Measurements from ENCODE around the gene IFRD2. TPM values are rescaled to one million over a fixed set of nuclear protein-coding genes. Genes with fewer than 3 reads are reported as not detected.
"Not testable (repeated sequence)": the region's sequence is repeated elsewhere in the genome, so short reads cannot be mapped to it uniquely, and the experiment has no call there.

The IFRD2 gene
- total and polyA plus RNA-seq, 7 donors: 24.5 to 73.1 (median 51.8) TPM

DNA sequence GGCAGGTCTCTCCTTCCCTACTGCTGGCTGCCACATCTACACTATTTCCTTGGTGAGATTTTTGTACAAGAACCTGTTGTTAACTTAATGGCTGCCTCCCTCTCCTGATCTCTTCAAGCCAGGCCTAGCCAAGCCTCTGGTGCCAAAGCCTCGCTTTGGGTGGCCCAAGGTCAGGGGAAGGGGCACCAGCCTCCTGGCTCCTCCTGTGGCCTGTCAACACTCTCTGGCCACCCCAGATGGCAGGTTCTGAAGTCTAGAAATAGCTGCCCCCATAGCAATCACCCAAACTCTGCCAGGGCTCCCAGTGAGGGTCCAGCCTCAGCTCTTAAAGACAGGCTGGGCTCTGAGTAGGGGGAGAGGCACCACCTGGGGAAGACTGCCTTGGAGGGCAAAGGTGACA lies 5.0 kb downstream of the IFRD2 start:
- no peak for DNase-seq
- 92 to 100% methylated on average over 1 of the region's 1 CpG for WGBS, 2 donors
- no peak overlapping the region for H3K27ac ChIP-seq
- H3K27me3 ChIP-seq: no peaks in the 10 kb centered on the region
- H3K4me3 ChIP-seq: no peak overlapping the region
- TF ChIP-seq POLR2AphosphoS5 (IDR thresholded peaks at IDR 0.05) (no peak), POLR2A (IDR thresholded peaks at IDR 0.05) (no peak), EP300 (IDR thresholded peaks at IDR 0.05) (no peak)
- TF ChIP-seq, protein P1, sequence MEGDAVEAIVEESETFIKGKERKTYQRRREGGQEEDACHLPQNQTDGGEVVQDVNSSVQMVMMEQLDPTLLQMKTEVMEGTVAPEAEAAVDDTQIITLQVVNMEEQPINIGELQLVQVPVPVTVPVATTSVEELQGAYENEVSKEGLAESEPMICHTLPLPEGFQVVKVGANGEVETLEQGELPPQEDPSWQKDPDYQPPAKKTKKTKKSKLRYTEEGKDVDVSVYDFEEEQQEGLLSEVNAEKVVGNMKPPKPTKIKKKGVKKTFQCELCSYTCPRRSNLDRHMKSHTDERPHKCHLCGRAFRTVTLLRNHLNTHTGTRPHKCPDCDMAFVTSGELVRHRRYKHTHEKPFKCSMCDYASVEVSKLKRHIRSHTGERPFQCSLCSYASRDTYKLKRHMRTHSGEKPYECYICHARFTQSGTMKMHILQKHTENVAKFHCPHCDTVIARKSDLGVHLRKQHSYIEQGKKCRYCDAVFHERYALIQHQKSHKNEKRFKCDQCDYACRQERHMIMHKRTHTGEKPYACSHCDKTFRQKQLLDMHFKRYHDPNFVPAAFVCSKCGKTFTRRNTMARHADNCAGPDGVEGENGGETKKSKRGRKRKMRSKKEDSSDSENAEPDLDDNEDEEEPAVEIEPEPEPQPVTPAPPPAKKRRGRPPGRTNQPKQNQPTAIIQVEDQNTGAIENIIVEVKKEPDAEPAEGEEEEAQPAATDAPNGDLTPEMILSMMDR (IDR thresholded peaks at IDR 0.05): no peak
- H3K36me3 ChIP-seq: peaks cover 15 to 44% (median 29%) of the 10 kb centered on the region in 4 donors
- H3K9me3 ChIP-seq: no peaks in the 10 kb centered on the region
- peaks cover 0 to 19% (median 15%) of the 10 kb centered on the region in 4 donors for H3K4me1 ChIP-seq
- intact Hi-C loops (cut with DNase I): no loop called here

GRCh38 chr3:50286322-50287227 lies 5.7 kb downstream of the IFRD2 start:
- no peak for DNase-seq
- intact Hi-C loops (cut with DNase I): no loop called here
- WGBS, 2 donors: 87 to 92% methylated on average over 28 of the region's 28 CpGs
- Histone ChIP-seq H3K4me3 (no peak overlapping the region), H3K9me3 (no peaks in the 10 kb centered on the region), H3K27me3 (no peaks in the 10 kb centered on the region), H3K27ac (no peak overlapping the region), H3K36me3 (peaks cover 15 to 44% (median 29%) of the 10 kb centered on the region in 4 donors), H3K4me1 (peaks cover 0 to 15% (median 14%) of the 10 kb centered on the region in 4 donors)
- TF ChIP-seq POLR2AphosphoS5 (IDR thresholded peaks at IDR 0.05): no peak
- TF ChIP-seq POLR2A (IDR thresholded peaks at IDR 0.05): no peak
- TF ChIP-seq, protein P1 (IDR thresholded peaks at IDR 0.05): no peak
- no peak for TF ChIP-seq EP300 (IDR thresholded peaks at IDR 0.05)

DNA sequence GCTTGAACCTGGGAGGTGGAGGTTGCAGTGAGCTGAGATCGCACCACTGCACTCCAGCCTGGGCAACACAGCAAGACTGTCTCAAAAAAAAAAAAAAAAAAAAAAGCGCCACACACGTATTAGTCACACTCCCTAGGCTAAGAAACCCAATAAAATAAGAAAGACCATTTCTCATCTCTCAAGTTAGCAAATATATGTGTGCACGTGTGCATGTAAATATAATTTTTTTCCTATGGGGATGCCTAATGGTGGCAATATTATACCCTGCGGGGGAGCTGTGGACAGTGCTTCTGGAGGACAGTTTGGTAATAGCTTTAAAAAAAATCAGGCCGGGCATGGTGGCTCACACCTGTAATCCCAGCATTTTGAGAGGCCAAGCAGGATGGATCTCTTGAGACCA lies 8.1 kb downstream of the IFRD2 start:
- intact Hi-C loops (cut with DNase I); H3K4me1 ChIP-seq; H3K4me3 ChIP-seq; DNase-seq; H3K9me3 ChIP-seq; H3K27me3 ChIP-seq; H3K27ac ChIP-seq: not testable (repeated sequence)
- H3K36me3 ChIP-seq: peaks cover 11 to 29% (median 17%) of the 10 kb centered on the region in 4 donors
- WGBS, 2 donors: 75 to 91% methylated on average over 6 of the region's 6 CpGs

GRCh38 chr3:50279255-50280016 lies 12.8 kb downstream of the IFRD2 start:
- Histone ChIP-seq H3K27me3 (peaks cover 0 to 14% (median 0%) of the 10 kb centered on the region in 3 donors), H3K36me3 (peaks cover 0 to 11% (median 0%) of the 10 kb centered on the region in 4 donors), H3K9me3 (no peaks in the 10 kb centered on the region), H3K4me3 (no peak overlapping the region), H3K27ac (peak overlapping the region in 2 of 4 donors; percentile 22 to 27), H3K4me1 (peaks cover 0 to 12% (median 5%) of the 10 kb centered on the region in 4 donors)
- intact Hi-C loops (cut with DNase I): no loop called here
- TF ChIP-seq, protein P1 (IDR thresholded peaks at IDR 0.05): no peak
- TF ChIP-seq POLR2AphosphoS5 (IDR thresholded peaks at IDR 0.05) (no peak), POLR2A (IDR thresholded peaks at IDR 0.05) (no peak), EP300 (IDR thresholded peaks at IDR 0.05) (no peak)
- DNase-seq: no peak
- WGBS, 2 donors: 90 to 91% methylated on average over 8 of the region's 8 CpGs

- H3K27ac ChIP-seq: peak within 1 kb of the TSS in 2 of 4 donors; percentile 22 to 27
- H3K9me3 ChIP-seq: no peaks in the 10 kb centered on the region
- no peak within 1 kb of the TSS for H3K4me3 ChIP-seq
- H3K36me3 ChIP-seq: peaks cover 0 to 11% (median 0%) of the 10 kb centered on the region in 4 donors
- H3K27me3 ChIP-seq: peaks cover 0 to 16% (median 0%) of the 10 kb centered on the region in 3 donors
- intact Hi-C loops (cut with DNase I): no loop called here
- TF ChIP-seq, protein P1 (IDR thresholded peaks at IDR 0.05): no peak
- no peak for TF ChIP-seq POLR2AphosphoS5 (IDR thresholded peaks at IDR 0.05)
- no peak for TF ChIP-seq EP300 (IDR thresholded peaks at IDR 0.05)
- no peak for TF ChIP-seq POLR2A (IDR thresholded peaks at IDR 0.05)
- 67 to 68% methylated on average over 2 of the region's 2 CpGs for WGBS, 2 donors
- no peak for DNase-seq
- peaks cover 0 to 17% (median 8%) of the 10 kb centered on the region in 4 donors for H3K4me1 ChIP-seq
Measured at GRCh38 chr3:50278880-50279224, 13.4 kb downstream of the IFRD2 start, which contains the start of gene LSMEM2. Gene LSMEM2 (plus strand): TSS chr3:50279087. CDS start chr3:50279114, 27 bp downstream.

All from sigmoid colon (tissue), 7 donors.